ENCODE results near the gene FBXL14. TPM values are rescaled to one million over a fixed set of nuclear protein-coding genes. Genes with fewer than 3 reads are reported as not detected.

Gene FBXL14
- total and polyA plus RNA-seq, 2 of the 13 experiments (the other 11 are each of a cell fraction or from before 2014, with no cell fraction given) = 7.0 to 7.4 TPM

DNA sequence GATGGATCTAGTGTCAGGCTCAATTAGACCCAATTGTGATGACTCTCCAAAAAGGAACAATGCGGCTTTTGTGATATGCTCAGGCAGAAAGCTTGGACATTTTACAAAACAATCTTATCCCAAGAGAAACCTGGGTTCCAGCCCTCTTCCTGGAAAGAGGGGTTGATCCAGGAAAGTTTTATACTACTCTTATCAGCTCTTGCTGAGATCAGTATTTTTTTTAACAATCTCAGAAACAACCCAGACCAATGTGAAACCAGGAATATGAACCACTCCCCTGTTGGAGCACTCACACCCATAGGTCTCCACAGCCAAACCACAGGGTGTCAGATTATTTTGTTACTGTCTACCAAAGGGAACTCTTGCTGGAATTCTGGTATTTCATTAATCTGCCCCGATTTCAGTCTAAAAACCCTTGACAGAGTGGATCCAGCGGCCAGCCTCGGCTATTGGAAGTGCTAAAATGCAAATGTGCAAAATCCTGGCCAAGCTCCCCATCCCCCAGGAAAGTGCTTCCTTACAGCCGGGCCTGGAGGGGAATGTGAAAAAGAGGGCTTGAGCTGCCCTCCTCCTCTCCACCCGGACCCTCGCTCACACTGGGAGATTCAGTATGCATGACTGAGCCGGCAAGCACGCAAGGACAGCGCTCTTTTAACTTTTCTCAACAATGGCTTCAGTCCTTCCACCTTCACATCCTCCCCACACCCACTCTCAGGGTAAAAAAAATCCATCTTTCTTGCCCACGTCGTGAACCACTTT, 4.0 kb downstream of the FBXL14 start:
- intact Hi-C loops (cut with micrococcal nuclease; ENCODE audit: unreplicated experiment) = no loop called here
- no peak for TF ChIP-seq YEATS2 (CRISPR knock-in tag; IDR thresholded peaks at IDR 0.05; ENCODE audit: borderline replicate concordance)
- TF ChIP-seq ZNF563 (CRISPR knock-in tag; IDR thresholded peaks at IDR 0.05) = no peak
- TF ChIP-seq IRF2 (CRISPR knock-in tag; IDR thresholded peaks at IDR 0.05) = no peak
- TF ChIP-seq NFIC (IDR thresholded peaks at IDR 0.05; ENCODE audit: low read length) = no peak
- no peak for TF ChIP-seq ZBTB38 (CRISPR knock-in tag; IDR thresholded peaks at IDR 0.05)
- TF ChIP-seq HOXA9 (CRISPR knock-in tag; IDR thresholded peaks at IDR 0.05; ENCODE audit: borderline replicate concordance) = no peak
- TF ChIP-seq PLSCR1 (CRISPR knock-in tag; IDR thresholded peaks at IDR 0.05; ENCODE audit: borderline replicate concordance) = no peak
- TF ChIP-seq CENPT (CRISPR knock-in tag; IDR thresholded peaks at IDR 0.05; ENCODE audit: low read depth) = no peak
- TF ChIP-seq ZNF280D (CRISPR knock-in tag; IDR thresholded peaks at IDR 0.05) = no peak
- TF ChIP-seq ZBTB3 (CRISPR knock-in tag; IDR thresholded peaks at IDR 0.05; ENCODE audit: borderline replicate concordance, low read depth) = no peak
- TF ChIP-seq RBM39 (IDR thresholded peaks at IDR 0.05; ENCODE audit: low read depth, low read length, poor library complexity, severe bottlenecking) = no peak
- no peak for TF ChIP-seq ZNF326 (CRISPR knock-in tag; IDR thresholded peaks at IDR 0.05; ENCODE audit: borderline replicate concordance)
- TF ChIP-seq PTBP1 (IDR thresholded peaks at IDR 0.05; ENCODE audit: low read depth, low read length, poor library complexity, severe bottlenecking) = no peak
- no peak for TF ChIP-seq U2AF1 (optimal IDR thresholded peaks at IDR 0.05; ENCODE audit: low read depth, low read length)
- TF ChIP-seq TOE1 (CRISPR knock-in tag; IDR thresholded peaks at IDR 0.05) = no peak
- TF ChIP-seq SIN3B (IDR thresholded peaks at IDR 0.05; ENCODE audit: low read length) = no peak
- TF ChIP-seq ZNF260 (CRISPR knock-in tag; IDR thresholded peaks at IDR 0.05; ENCODE audit: borderline replicate concordance, low read depth) = no peak
- TF ChIP-seq SKI (IDR thresholded peaks at IDR 0.05; ENCODE audit: partially characterized antibody) = no peak
- TF ChIP-seq EP300 (IDR thresholded peaks at IDR 0.05; ENCODE audit: low read depth in 2 of 2, low read length in 2 of 2) = no peak
- no peak for TF ChIP-seq EP300 (CRISPR knock-in tag; IDR thresholded peaks at IDR 0.05; ENCODE audit: borderline replicate concordance)
- TF ChIP-seq, protein P1, sequence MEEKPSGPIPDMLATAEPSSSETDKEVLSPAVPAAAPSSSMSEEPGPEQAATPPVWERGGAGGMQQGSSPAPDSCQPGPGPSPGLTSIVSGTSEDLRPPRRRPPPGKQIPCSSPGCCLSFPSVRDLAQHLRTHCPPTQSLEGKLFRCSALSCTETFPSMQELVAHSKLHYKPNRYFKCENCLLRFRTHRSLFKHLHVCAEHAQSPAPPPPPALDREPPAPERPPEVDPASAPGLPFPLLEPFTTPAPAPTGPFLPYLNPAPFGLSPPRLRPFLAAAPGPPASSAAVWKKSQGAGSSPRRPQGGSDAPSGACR (CRISPR knock-in tag; IDR thresholded peaks at IDR 0.05) = no peak
- H3K4me2 ChIP-seq (ENCODE audit: low read depth, low read length) = peak overlapping the region; percentile 20
- H3K4me1 ChIP-seq (ENCODE audit: insufficient read depth, low read length) = peaks cover 44% of the 10 kb centered on the region
- H3K36me3 ChIP-seq (replicated peaks in 1 of 2; ENCODE audit: control insufficient read depth in 1 of 2, insufficient read depth in 2 of 2, low read length in 2 of 2) = no peaks in the 10 kb centered on the region
- 92% methylated on average over 12 of the region's 12 CpGs for WGBS (ENCODE audit: low lambda C conversion rate)
- POLR2A ChIA-PET = no interaction called here
- FAIRE-seq = no peak
- ATAC-seq = no peak
- in situ Hi-C loops (cut with HindIII; ENCODE audit: extremely low pct_ligation_motif_present, low pct_unique_long_range_greater_than_20kb) = loop anchor here (5.0 to 25.0 kb wide), 2 partner anchors 73 to 1028 kb away; no protein-coding TSS in a partner anchor
- H3K9ac ChIP-seq (ENCODE audit: insufficient read depth, low read depth, low read length) = no peak overlapping the region
- no peaks in the 10 kb centered on the region; a peak in 1 of 5 replicates for H3K27me3 ChIP-seq (ENCODE audit: control insufficient read depth in 1 of 2, insufficient read depth in 2 of 2, low read length in 2 of 2)
- no TSS peak for BruUV-seq (replicated peaks)
- CTCF ChIA-PET (ENCODE audit: low intra/inter-chr PET ratio, low total read pairs) = no interaction called here
- H2AFZ ChIP-seq (ENCODE audit: low read length) = no peak overlapping the region
- no peak overlapping the region for H3K4me3 ChIP-seq (replicated peaks in 1 of 3; ENCODE audit: insufficient read depth in 1 of 3, low read depth in 2 of 3, low read length in 3 of 3)
- peaks cover 17% of the 10 kb centered on the region; the same call in 1 of the 2 replicates for H4K20me1 ChIP-seq (ENCODE audit: insufficient read depth, low read length)
- DNase-seq (ENCODE audit: low spot score) = no peak
- no peak overlapping the region for H3K27ac ChIP-seq (ENCODE audit: extremely low read length, insufficient read depth, low read length)
- H3K79me2 ChIP-seq (ENCODE audit: insufficient read depth, low read length) = peaks cover 26% of the 10 kb centered on the region
- H3K9me3 ChIP-seq (ENCODE audit: low read length) = no peaks in the 10 kb centered on the region

Data from HepG2 (cell line).